GM12892 (cell line): ENCODE data around the gene KCNMB1.

ENCODE experiments used
- POLR2A ChIP-seq: IDR thresholded peaks from 2 replicates; pipeline ENCODE4 v1.6.1; 2011; ENCODE audit warnings: low read depth, low read length, control low read depth
- POLR2AphosphoS5 ChIP-seq: IDR thresholded peaks from 2 replicates; pipeline ENCODE4 v1.6.1; 2011; ENCODE audit warnings: low read depth, low read length, control low read depth
- TAF1 ChIP-seq: IDR thresholded peaks from 2 replicates; pipeline ENCODE4 v1.6.1; 2011; ENCODE audit warnings: low read depth, mild to moderate bottlenecking, control low read depth, low read length, borderline replicate concordance

DNA sequence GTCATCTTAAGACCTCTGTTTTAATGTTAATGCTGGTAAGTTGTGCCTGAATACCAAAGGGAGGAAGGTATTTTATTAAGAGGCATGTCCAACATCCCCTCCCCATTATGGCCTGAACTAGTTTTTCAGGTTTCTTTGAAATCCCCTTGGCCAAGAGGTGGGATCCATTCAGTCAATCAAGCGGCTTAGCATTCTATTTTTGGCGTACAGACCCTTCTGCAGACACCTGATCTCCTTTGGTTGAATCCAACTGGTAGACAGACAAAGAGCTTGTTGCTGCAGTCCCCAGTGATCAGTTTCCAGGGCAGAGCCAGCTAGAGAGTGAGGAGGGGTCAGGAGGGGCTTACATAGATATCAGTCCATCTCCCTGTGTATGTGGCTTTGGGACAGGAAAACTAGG, 7.9 kb upstream of the KCNMB1 start:
- TF ChIP-seq POLR2A (no peak), POLR2AphosphoS5 (no peak), TAF1 (no peak)
